ENCODE measurements around the gene TBC1D16.

TBC1D16 gene

DNA sequence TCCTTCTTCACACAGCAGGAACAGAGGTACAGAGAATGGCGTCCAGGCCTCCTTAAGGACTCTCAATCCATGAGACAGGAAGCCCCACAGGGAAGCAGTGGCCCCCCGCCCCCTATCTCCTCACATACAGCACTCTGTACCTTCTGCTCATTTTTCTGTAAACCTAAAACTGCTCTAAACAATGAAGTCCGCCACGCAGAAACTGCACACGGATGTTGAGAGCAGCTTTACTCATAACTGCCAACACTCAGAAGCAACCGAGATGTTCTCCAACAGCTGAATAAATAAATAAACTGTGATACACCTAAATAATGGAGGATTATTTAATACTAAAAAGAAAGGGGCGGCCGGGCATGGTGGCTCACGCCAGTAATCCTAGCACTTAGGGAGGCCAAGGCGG, 9.9 kb downstream of the TBC1D16 start:
- no peak for DNase-seq (ENCODE audit: low read depth)

DNA sequence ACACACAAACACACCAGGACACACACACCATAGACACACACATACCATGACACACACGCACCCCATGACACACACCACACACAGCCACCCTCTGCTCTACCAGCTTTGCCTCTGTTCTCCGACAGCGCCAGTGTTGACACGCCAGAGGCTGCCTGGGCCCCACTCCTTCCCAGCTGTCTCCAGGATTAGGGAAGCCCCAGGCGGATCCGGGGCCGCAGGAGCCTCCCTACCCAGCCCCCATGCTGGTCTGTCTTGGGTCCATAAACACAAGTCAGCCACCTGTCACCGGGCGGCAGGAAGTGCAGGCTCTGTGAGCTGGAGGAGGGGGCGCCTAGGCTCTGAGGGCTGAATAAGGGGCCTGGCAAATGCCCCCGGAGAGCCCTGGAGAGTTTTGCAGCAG, 10.5 kb downstream of the TBC1D16 start:
- DNase-seq (ENCODE audit: low read depth), result no peak

GRCh38 chr17:80024206-80024972, 11.3 kb downstream of the TBC1D16 start:
- DNase-seq (ENCODE audit: low read depth), result no peak

DNA sequence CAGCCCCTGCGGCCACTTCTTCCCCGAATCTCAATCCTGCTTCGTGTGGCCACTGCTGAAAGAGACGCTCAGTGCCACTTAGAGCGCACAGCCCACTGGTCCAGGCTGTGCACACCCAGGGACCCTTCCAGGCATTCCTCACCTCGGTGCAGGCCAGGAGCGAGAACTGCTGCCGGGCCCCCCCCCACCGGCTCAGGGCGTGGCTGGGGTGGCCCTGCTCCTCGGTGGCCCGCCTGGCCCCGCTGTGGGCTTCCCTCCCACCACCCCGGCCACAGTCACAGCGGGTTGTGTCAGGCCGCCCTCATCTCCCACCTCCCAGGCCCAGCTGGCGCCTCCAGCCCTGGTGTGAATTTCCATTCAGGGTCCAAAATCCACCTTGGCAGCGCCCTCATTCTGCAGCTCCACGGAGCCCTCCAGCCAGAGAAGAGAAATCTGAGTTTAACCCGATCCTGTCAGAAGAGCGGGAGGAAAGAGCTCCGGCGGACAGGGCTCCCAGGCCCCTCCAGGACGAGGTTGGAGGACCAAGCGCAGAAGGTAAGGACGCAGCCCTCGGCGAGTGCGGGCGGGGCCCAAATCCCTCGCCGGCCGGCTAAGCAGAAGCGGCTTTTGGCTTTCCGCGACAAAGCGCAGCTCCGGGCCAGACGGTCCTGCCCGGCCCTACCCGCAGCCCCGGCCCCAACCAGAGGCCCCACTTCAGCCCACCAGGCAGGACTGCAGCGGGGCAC, 12.0 kb downstream of the TBC1D16 start:
- no peak for DNase-seq (ENCODE audit: low read depth)

- DNase-seq (ENCODE audit: low read depth), result no peak
Observed at GRCh38 chr17:80021600-80021999, 14.1 kb downstream of the TBC1D16 start.

- no peak for DNase-seq (ENCODE audit: low read depth)
Observed at GRCh38 chr17:80018917-80019651, 16.6 kb downstream of the TBC1D16 start.

GRCh38 chr17:80017226-80018010, 18.3 kb downstream of the TBC1D16 start:
- no peak for DNase-seq (ENCODE audit: low read depth)

DNA sequence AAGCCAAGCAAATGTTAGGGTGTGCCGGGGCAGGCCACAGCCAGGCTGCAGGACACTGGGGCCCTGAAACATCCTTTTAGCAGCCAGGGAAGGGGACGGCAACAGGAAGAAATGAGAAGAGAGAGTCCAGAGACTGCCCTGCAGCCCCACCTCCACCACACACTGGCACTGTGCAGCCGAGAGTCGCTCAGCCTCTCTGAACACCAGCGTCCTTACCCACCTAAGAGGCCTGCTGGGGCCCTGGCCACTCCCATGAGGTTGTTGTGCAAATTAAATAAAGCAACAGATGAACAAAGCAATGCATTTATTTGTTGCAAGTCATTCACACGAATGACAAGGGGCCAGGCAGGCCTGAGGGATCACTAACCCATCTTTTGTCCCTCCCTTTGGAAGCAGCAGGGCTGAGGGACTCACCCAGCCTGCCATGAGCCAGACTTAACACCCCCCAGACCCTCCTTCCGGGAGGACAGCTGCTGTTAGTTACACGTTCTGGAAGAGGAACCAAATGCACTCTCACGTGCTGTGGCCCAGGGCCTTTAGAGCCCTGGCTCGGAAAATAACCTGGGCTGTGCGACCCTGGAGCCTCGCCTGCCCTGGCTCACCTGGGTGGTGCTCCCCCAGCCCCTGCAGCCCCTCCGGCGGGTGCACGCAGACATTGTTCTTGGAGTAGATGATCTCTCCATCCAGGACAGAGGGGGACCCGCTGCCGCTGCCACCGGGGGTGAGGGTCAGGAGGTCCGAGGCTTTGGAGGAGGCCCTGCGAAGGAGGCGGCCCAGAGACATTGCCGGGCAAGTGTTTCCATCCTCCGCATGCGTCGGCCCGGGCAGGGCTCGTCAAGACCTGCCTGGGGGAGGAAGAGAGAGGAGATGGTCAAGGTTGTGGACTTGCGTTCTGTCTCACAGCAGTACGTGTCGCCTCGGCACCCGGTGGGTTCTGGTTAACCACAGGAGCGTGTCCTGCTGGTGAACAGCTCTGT, 22.6 kb downstream of the TBC1D16 start:
- DNase-seq (ENCODE audit: low read depth), result no peak

DNA sequence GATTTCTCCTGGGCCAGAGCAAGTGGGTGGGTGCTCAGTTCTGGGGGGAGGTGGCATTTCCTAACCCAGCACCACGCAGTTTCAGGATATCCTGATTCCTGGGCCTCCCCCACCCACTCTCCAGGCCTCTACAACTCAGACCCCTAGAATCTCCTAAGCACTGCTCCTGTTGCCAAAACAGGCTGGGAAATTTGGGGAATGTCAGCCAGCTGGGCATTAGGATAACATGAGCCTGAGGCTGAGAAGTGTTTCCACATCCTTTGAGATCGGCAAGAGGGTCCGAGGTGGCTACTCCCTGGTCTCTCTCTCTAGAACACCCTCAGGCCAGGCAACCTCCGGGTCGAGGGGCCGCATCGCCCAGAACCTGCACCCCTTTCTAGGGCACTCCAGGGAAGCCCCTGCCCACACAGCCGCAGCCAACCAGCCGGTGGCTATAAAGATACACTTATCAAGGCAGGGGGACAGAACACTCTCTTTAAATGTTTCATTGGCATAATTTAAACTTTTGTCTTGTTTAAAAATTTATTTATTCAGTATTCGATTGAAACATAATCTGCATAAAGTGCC, 23.6 kb downstream of the TBC1D16 start:
- no peak for DNase-seq (ENCODE audit: low read depth)

DNA sequence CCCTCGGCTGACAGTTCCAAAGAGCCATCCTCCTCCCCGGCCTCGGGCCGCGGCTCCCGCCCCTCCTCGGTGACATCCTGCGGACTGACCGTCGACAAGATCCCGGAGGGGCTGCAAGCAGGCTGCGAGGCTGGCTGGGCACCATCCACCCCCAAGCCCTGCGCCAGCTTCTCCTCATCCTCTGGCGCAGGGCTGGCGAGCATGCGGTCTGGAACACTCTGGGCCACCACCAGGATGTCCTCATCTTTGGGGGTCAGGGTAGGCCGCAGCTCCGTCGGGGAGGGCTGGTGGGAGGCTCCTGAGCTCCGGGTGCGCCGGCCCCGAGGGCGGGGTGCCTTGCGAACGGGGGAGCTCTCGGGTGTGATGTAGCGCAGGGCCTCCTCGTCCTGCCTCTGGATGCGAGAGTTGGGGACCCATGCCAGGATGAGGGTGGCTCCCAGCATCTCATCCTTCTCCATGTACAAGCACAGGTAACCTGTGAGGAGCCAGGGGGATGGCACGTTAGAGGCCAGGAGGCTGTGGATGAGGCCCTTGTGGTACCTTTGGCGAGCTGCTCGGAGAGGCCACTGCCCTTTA, 25.3 kb downstream of the TBC1D16 start:
- DNase-seq (ENCODE audit: low read depth), result no peak

- no peak for DNase-seq (ENCODE audit: low read depth)
Observed at GRCh38 chr17:80009391-80010282, 26.0 kb downstream of the TBC1D16 start.

- DNase-seq (ENCODE audit: low read depth), result no peak
Observed at GRCh38 chr17:80008848-80009247, 26.8 kb downstream of the TBC1D16 start.

DNA sequence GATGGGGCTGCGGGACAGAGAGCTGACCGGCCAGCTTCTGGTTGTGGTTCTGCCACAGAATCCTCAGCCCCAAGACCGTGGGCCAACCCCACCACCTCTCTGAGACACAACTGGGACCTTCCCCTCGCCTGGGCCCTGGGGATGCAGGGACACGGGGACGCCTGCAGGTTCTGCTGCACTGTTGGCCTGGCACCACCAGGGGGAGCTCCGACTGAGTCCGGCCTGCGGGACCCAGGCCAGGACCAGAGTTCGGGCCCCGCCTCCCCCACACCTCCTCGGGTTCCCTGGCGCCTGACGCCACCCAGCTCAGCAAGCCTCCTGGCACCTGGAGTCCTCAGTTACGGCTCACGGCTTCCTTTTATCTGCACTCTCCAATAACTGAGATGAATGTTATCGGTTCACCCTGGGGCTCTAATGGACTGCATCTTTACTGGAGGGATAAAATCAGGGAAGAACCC, 27.3 kb downstream of the TBC1D16 start:
- peak; percentile 69 for DNase-seq (ENCODE audit: low read depth)

- DNase-seq (ENCODE audit: low read depth), result no peak
Observed at GRCh38 chr17:80007939-80008338, 27.7 kb downstream of the TBC1D16 start.

- DNase-seq (ENCODE audit: low read depth), result no peak
Observed at GRCh38 chr17:80006811-80007752, 28.6 kb downstream of the TBC1D16 start.

- DNase-seq (ENCODE audit: low read depth), result no peak
Observed at GRCh38 chr17:80006339-80006720, 29.3 kb downstream of the TBC1D16 start.

- no peak for DNase-seq (ENCODE audit: low read depth)
Observed at GRCh38 chr17:80005360-80006338, 30.0 kb downstream of the TBC1D16 start.
